Liver (tissue), 9 donors: ENCODE results near the gene DLGAP4. TPM values are rescaled to one million over a fixed set of nuclear protein-coding genes. Genes with fewer than 3 reads are reported as not detected.

ENCODE experiments used
- DNase-seq: peaks from one replicate; pipeline ENCODE4 v3.0.0-alpha.2; 2017; ENCODE audit warnings: low spot score
- H3K27ac ChIP-seq, 2 donors: one replicate each; pipeline ENCODE4 v1.7.0; 2013; ENCODE audit warnings: inconsistent platforms in 2 of 2, low read length in 2 of 2, control low read depth in 1 of 2, low read depth in 1 of 2, mild to moderate bottlenecking in 1 of 2
- H3K27me3 ChIP-seq, 4 donors: one replicate each; pipeline versions ENCODE4 v1.6.1 to v1.7.0; 2013; ENCODE audit warnings: low read length in 3 of 4, inconsistent platforms in 1 of 4, mild to moderate bottlenecking in 1 of 4, moderate library complexity in 1 of 4; ENCODE audit not compliant: control insufficient read depth in 4 of 4, insufficient read depth in 4 of 4
- H3K36me3 ChIP-seq, 4 donors: one replicate each; pipeline versions ENCODE4 v1.6.1 to v1.7.0; 2013; ENCODE audit warnings: low read length in 3 of 4, mild to moderate bottlenecking in 3 of 4, low read depth in 1 of 4, moderate library complexity in 1 of 4; ENCODE audit not compliant: control insufficient read depth in 4 of 4, insufficient read depth in 3 of 4
- H3K4me1 ChIP-seq, 4 donors: one replicate each; pipeline versions ENCODE4 v1.6.1 to v1.7.0; 2013; ENCODE audit warnings: low read length in 3 of 4, mild to moderate bottlenecking in 3 of 4, moderate library complexity in 1 of 4; ENCODE audit not compliant: control insufficient read depth in 4 of 4, insufficient read depth in 4 of 4
- H3K4me3 ChIP-seq, 3 donors: one replicate each; pipeline versions ENCODE4 v1.6.1 to v1.7.0; 2013; ENCODE audit warnings: low read length in 3 of 3, control low read depth in 1 of 3, low read depth in 1 of 3, mild to moderate bottlenecking in 1 of 3
- H3K9ac ChIP-seq, 2 donors: one replicate each; pipeline ENCODE4 v1.7.0; 2013; ENCODE audit warnings: low read length in 2 of 2, mild to moderate bottlenecking in 2 of 2, moderate library complexity in 2 of 2, control low read depth in 1 of 2, low read depth in 1 of 2
- H3K9me3 ChIP-seq, 4 donors: one replicate each; pipeline versions ENCODE4 v1.6.1 to v1.7.0; 2013; ENCODE audit warnings: low read length in 3 of 4; ENCODE audit not compliant: control insufficient read depth in 4 of 4
- EGR1 ChIP-seq, 2 donors: IDR thresholded peaks; 2 replicates each; pipeline ENCODE4 v1.6.1; 2016 to 2018; ENCODE audit warnings: antibody characterized with exemption in 2 of 2, low read depth in 2 of 2
- FOXA1 ChIP-seq: IDR thresholded peaks from 2 replicates; pipeline ENCODE4 v1.6.1; 2016; ENCODE audit warnings: antibody characterized with exemption
- FOXA2 ChIP-seq: IDR thresholded peaks from 2 replicates; pipeline ENCODE4 v1.6.1; 2016; ENCODE audit warnings: antibody characterized with exemption
- GABPA ChIP-seq, 2 donors: IDR thresholded peaks in 1 of 2; conservative IDR thresholded peaks in 1 of 2; 2 replicates each; pipeline ENCODE4 v1.6.1; 2016; ENCODE audit warnings: antibody characterized with exemption in 2 of 2, mild to moderate bottlenecking in 1 of 2, moderate library complexity in 1 of 2
- HNF4A ChIP-seq, 2 donors: conservative IDR thresholded peaks; 2 replicates each; pipeline ENCODE4 v1.6.1; 2016; ENCODE audit warnings: antibody characterized with exemption in 2 of 2, mild to moderate bottlenecking in 2 of 2
- HNF4G ChIP-seq: IDR thresholded peaks from 2 replicates; pipeline ENCODE4 v1.6.1; 2016; ENCODE audit warnings: antibody characterized with exemption
- JUND ChIP-seq, 2 donors: IDR thresholded peaks; 2 replicates each; pipeline ENCODE4 v1.6.1; 2016; ENCODE audit warnings: antibody characterized with exemption in 2 of 2
- RAD21 ChIP-seq, 2 donors: IDR thresholded peaks; 2 replicates each; pipeline ENCODE4 v1.6.1; 2016; ENCODE audit warnings: antibody characterized with exemption in 2 of 2, mild to moderate bottlenecking in 2 of 2
- RXRA ChIP-seq, 2 donors: IDR thresholded peaks; 2 replicates each; pipeline ENCODE4 v1.6.1; 2017 to 2018; ENCODE audit warnings: antibody characterized with exemption in 2 of 2, mild to moderate bottlenecking in 1 of 2
- SP1 ChIP-seq: IDR thresholded peaks from 2 replicates; pipeline ENCODE4 v1.6.1; 2018; ENCODE audit warnings: antibody characterized with exemption, mild to moderate bottlenecking
- TAF1 ChIP-seq: conservative IDR thresholded peaks from 2 replicates; pipeline ENCODE4 v1.6.1; 2016; ENCODE audit warnings: antibody characterized with exemption, mild to moderate bottlenecking
- YY1 ChIP-seq: IDR thresholded peaks from 2 replicates; pipeline ENCODE4 v1.6.1; 2016; ENCODE audit warnings: antibody characterized with exemption, mild to moderate bottlenecking
- WGBS: extraction: QIAGEN DNeasy Blood & Tissue Kit; methylation state at CpG from one replicate; pipeline ENCODE4 v1.1.7; 2013; 5-methylcytosine and 5-hydroxymethylcytosine counted together
- polyA plus RNA-seq, 2 donors: library from polyadenylated mRNA; stranded (reverse) in 1 of 2; unstranded in 1 of 2; fragments of 200-250 nt in 1 of 2; fragments of >200 nt in 1 of 2; fragmentation: Nextera tagmentation in 1 of 2; extraction: Ambion mirVana in 1 of 2; gene quantifications; one replicate each; pipeline versions ENCODE4 v1.2.1 to v1.2.3, GENCODE V29; 2013 to 2015
- total RNA-seq, 2 donors: library from RNA; depleted of rRNA; stranded (reverse); fragments of >200 nt; gene quantifications; one replicate each; pipeline ENCODE4 v1.2.3, GENCODE V29; 2014
- TF ChIP-seq, protein P1 (sequence below): IDR thresholded peaks from 2 replicates; pipeline ENCODE4 v1.6.1; 2016; ENCODE audit warnings: antibody characterized with exemption
- TF ChIP-seq, protein P2 (sequence below): IDR thresholded peaks from 2 replicates; pipeline ENCODE4 v1.6.1; 2016; ENCODE audit warnings: antibody characterized with exemption
- TF ChIP-seq, protein P3 (sequence below): IDR thresholded peaks from 2 replicates; pipeline ENCODE4 v1.6.1; 2016; ENCODE audit warnings: antibody characterized with exemption, mild to moderate bottlenecking
- TF ChIP-seq, protein P4 (sequence below): IDR thresholded peaks from 2 replicates; pipeline ENCODE4 v1.6.1; 2016; ENCODE audit warnings: antibody characterized with exemption
- TF ChIP-seq, protein P5 (sequence below): fragments of 150-350 bp; IDR thresholded peaks from 2 replicates; pipeline ENCODE4 v1.5.1; 2017; ENCODE audit warnings: improper control_type of control experiment, low read depth, low read length; ENCODE audit not compliant: missing input control
- donor health status: healthy.
- donor health status: healthy.
- donor health status: healthy.
- donor health status: healthy.
- donor health status: healthy.

DLGAP4 gene
- total and polyA plus RNA-seq, 4 donors = 2.9 to 18.7 (median 11.2) TPM

- no peak for DNase-seq
- no peak overlapping the region for H3K27ac ChIP-seq
- TF ChIP-seq JUND (IDR thresholded peaks at IDR 0.05) (no peak), YY1 (no peak), HNF4A (conservative IDR thresholded peaks at IDR 0.05) (no peak), SP1 (no peak), GABPA (IDR thresholded peaks at IDR 0.05 in 1 of 2, conservative IDR thresholded peaks at IDR 0.05 in 1 of 2) (no peak), TAF1 (no peak), RXRA (IDR thresholded peaks at IDR 0.05) (no peak), FOXA1 (no peak), HNF4G (no peak), RAD21 (IDR thresholded peaks at IDR 0.05) (no peak), EGR1 (IDR thresholded peaks at IDR 0.05; ENCODE audit: low read depth in 2 of 2) (no peak), FOXA2 (no peak)
- TF ChIP-seq, protein P1, sequence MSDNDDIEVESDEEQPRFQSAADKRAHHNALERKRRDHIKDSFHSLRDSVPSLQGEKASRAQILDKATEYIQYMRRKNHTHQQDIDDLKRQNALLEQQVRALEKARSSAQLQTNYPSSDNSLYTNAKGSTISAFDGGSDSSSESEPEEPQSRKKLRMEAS = no peak
- TF ChIP-seq, protein P2, sequence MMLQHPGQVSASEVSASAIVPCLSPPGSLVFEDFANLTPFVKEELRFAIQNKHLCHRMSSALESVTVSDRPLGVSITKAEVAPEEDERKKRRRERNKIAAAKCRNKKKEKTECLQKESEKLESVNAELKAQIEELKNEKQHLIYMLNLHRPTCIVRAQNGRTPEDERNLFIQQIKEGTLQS = no peak
- TF ChIP-seq, protein P3, sequence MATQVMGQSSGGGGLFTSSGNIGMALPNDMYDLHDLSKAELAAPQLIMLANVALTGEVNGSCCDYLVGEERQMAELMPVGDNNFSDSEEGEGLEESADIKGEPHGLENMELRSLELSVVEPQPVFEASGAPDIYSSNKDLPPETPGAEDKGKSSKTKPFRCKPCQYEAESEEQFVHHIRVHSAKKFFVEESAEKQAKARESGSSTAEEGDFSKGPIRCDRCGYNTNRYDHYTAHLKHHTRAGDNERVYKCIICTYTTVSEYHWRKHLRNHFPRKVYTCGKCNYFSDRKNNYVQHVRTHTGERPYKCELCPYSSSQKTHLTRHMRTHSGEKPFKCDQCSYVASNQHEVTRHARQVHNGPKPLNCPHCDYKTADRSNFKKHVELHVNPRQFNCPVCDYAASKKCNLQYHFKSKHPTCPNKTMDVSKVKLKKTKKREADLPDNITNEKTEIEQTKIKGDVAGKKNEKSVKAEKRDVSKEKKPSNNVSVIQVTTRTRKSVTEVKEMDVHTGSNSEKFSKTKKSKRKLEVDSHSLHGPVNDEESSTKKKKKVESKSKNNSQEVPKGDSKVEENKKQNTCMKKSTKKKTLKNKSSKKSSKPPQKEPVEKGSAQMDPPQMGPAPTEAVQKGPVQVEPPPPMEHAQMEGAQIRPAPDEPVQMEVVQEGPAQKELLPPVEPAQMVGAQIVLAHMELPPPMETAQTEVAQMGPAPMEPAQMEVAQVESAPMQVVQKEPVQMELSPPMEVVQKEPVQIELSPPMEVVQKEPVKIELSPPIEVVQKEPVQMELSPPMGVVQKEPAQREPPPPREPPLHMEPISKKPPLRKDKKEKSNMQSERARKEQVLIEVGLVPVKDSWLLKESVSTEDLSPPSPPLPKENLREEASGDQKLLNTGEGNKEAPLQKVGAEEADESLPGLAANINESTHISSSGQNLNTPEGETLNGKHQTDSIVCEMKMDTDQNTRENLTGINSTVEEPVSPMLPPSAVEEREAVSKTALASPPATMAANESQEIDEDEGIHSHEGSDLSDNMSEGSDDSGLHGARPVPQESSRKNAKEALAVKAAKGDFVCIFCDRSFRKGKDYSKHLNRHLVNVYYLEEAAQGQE = no peak
- TF ChIP-seq, protein P4, sequence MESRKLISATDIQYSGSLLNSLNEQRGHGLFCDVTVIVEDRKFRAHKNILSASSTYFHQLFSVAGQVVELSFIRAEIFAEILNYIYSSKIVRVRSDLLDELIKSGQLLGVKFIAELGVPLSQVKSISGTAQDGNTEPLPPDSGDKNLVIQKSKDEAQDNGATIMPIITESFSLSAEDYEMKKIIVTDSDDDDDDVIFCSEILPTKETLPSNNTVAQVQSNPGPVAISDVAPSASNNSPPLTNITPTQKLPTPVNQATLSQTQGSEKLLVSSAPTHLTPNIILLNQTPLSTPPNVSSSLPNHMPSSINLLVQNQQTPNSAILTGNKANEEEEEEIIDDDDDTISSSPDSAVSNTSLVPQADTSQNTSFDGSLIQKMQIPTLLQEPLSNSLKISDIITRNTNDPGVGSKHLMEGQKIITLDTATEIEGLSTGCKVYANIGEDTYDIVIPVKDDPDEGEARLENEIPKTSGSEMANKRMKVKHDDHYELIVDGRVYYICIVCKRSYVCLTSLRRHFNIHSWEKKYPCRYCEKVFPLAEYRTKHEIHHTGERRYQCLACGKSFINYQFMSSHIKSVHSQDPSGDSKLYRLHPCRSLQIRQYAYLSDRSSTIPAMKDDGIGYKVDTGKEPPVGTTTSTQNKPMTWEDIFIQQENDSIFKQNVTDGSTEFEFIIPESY = no peak
- TF ChIP-seq, protein P5, sequence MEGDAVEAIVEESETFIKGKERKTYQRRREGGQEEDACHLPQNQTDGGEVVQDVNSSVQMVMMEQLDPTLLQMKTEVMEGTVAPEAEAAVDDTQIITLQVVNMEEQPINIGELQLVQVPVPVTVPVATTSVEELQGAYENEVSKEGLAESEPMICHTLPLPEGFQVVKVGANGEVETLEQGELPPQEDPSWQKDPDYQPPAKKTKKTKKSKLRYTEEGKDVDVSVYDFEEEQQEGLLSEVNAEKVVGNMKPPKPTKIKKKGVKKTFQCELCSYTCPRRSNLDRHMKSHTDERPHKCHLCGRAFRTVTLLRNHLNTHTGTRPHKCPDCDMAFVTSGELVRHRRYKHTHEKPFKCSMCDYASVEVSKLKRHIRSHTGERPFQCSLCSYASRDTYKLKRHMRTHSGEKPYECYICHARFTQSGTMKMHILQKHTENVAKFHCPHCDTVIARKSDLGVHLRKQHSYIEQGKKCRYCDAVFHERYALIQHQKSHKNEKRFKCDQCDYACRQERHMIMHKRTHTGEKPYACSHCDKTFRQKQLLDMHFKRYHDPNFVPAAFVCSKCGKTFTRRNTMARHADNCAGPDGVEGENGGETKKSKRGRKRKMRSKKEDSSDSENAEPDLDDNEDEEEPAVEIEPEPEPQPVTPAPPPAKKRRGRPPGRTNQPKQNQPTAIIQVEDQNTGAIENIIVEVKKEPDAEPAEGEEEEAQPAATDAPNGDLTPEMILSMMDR = no peak
- H3K4me3 ChIP-seq = no peak overlapping the region
- H3K27me3 ChIP-seq = peaks cover 0 to 23% (median 6%) of the 10 kb centered on the region in 4 donors
- 38% methylated on average over 10 of the region's 10 CpGs for WGBS
- no peak overlapping the region for H3K9ac ChIP-seq
- peaks cover 0 to 10% (median 5%) of the 10 kb centered on the region in 4 donors for H3K4me1 ChIP-seq
- no peaks in the 10 kb centered on the region for H3K9me3 ChIP-seq
- H3K36me3 ChIP-seq = no peaks in the 10 kb centered on the region
Observed at GRCh38 chr20:36304786-36305495, 1.2 kb upstream of the DLGAP4 start.
